Pancreas (tissue), 10 donors: ENCODE measurements around the gene TMEM233. TPM values are rescaled to one million over a fixed set of nuclear protein-coding genes. Genes with fewer than 3 reads are reported as not detected.

Experiments used
- ATAC-seq, 4 donors: fragments of 200-7000 bp; cut with Tn5 transposase; one replicate each; pipeline versions ENCODE4 v1.8.0 to v1.9.1; 2020; ENCODE audit warnings: mild to moderate bottlenecking in 4 of 4, moderate library complexity in 4 of 4
- DNase-seq, 6 donors: peaks; one replicate each; pipeline ENCODE4 v3.0.0-alpha.2; 2020
- FAIRE-seq: peaks from 2 replicates; lab custom pipeline; 2012; peaks lifted over from hg19 to GRCh38; lab: Jason Lieb, UNC
- H3K27ac ChIP-seq, 4 donors: fragments of 200-600 bp; sonication (generic); 1 replicate in 3 of 4; 2 replicates in 1 of 4; pipeline versions ENCODE4 v1.5.0 to v1.8.0; 2020
- H3K27me3 ChIP-seq, 4 donors: fragments of 200-600 bp; one replicate each; pipeline ENCODE4 v1.8.0; 2021
- H3K36me3 ChIP-seq, 3 donors: fragments of 200-600 bp; sonication (generic) in 1 of 3; one replicate each; pipeline versions ENCODE4 v1.5.0 to v1.8.0; 2020 to 2021
- H3K4me1 ChIP-seq, 3 donors: fragments of 200-600 bp; one replicate each; pipeline ENCODE4 v1.8.0; 2021
- H3K4me3 ChIP-seq, 4 donors: fragments of 200-600 bp; sonication (generic) in 2 of 4; one replicate each; pipeline versions ENCODE4 v1.5.0 to v1.8.0; 2020 to 2021
- H3K9me3 ChIP-seq, 4 donors: fragments of 200-600 bp; one replicate each; pipeline ENCODE4 v1.8.0; 2021
- CTCF ChIP-seq, 4 donors: fragments of 200-600 bp; sonication (generic) in 3 of 4; IDR thresholded peaks; one replicate each; pipeline versions ENCODE4 v1.5.0 to v1.8.0; 2021; ENCODE audit warnings: antibody characterized with exemption in 4 of 4
- WGBS, 2 donors: extraction: QIAGEN DNeasy Blood & Tissue Kit; methylation state at CpG; one replicate each; pipeline ENCODE4 v1.1.7; 2013; 5-methylcytosine and 5-hydroxymethylcytosine counted together
- intact Hi-C, 3 donors: fragments of 100-400 bp; cut with DNase I; formaldehyde crosslinking; loops; one replicate each; pipeline versions ENCODE4 v1.11.1 to v1.14.2; 2022
- polyA plus RNA-seq, 2 donors: library from polyadenylated mRNA; stranded (reverse); fragments of 200-250 nt; gene quantifications; one replicate each; pipeline ENCODE4 v1.2.3, GENCODE V29; 2013
- total RNA-seq, 6 donors: library from RNA; stranded (reverse); fragmentation: NEBNext Ultra II Directional in 4 of 6; extraction: Animal tissue kit (Norgen Biotek cat#: 25700) in 4 of 6; gene quantifications; one replicate each; pipeline versions ENCODE4 v1.2.1 to v1.2.4, GENCODE V29; 2021 to 2023
- donor health status: healthy with polysubstance abuse.
- donor health status: DM: no; HTN: no; CAD: no; lungs with moderate emphysema.
- donor health status: DM: no; HTN: no; CAD: no.
- donor health status: control.
- donor health status: control.
- donor health status: Bipolar disorder and iron deficiency.
- donor health status: DM: yes; HTN: yes; CAD: no.
- donor health status: DM: no; HTN: no; CAD: no.
- donor health status: DM: no; HTN: no; CAD: no.
- donor health status: DM: yes; HTN: yes; CAD: no.

Gene TMEM233
- total and polyA plus RNA-seq, 8 donors: 0.05 to 0.52 (median 0.07) TPM; not detected in 2

DNA sequence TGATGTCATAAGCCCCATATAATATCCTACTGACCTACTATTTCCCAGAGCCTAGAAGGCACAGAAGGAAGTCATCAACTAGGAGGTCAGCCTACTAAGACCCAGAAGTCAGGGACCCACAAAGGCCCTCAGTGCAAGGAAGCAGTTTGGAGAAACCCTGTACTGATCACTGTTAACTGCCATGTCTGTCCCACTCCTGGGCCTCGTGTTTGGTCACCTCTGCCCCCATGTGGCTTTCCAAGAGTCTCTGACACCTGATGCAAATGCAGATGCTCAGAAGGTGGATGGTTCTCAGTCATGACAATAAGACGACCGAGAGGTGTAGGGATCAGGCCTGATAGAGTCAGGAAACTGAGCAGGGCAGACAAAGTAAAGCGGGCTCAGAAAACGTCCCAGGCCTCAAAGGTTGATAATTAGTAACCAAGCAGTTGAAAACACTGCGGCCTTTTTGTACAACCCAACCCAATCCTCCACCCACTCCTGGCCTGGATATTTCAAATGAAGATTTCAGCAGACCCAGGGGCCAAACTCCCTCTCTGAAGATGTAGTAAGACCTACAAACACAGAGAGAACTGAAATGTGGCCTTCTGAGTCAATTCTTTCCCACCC lies 97.7 kb downstream of the TMEM233 start:
- intact Hi-C loops: no loop called here
- FAIRE-seq (no peak), DNase-seq (no peak), ATAC-seq (no peak)
- H3K4me1 ChIP-seq: peaks cover 11 to 29% (median 22%) of the 10 kb centered on the region in 3 donors
- WGBS, 2 donors: 83 to 87% methylated on average over 6 of the region's 6 CpGs
- H3K36me3 ChIP-seq: no peaks in the 10 kb centered on the region
- no peak overlapping the region for H3K27ac ChIP-seq
- no peaks in the 10 kb centered on the region for H3K9me3 ChIP-seq
- no peaks in the 10 kb centered on the region for H3K27me3 ChIP-seq
- no peak overlapping the region for H3K4me3 ChIP-seq
- TF ChIP-seq CTCF (IDR thresholded peaks at IDR 0.05): no peak

DNA sequence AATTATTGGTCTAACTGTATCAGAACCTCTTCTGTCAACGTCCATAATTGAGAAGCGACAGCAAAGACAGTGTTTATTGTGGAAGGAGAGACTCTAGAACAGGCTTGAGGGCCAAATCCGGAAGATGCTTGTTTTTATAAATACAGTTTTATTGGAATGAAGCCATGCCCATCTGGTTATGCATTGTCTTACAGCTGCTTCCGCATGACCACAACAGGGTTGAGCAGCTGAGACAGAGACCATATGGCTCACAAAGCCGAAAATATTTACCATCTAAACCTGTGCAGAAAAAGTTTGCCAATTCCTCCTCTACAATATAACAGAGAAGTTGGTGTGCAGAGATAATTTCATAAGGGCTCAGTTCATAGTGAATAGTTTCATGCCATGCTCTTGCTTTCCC lies 98.8 kb downstream of the TMEM233 start:
- peak in 2 of 4 donors; percentile 4 to 13 for ATAC-seq
- TF ChIP-seq CTCF (IDR thresholded peaks at IDR 0.05): no peak
- peak overlapping the region in 3 of 4 donors; percentile 11 to 31 (median 14) for H3K27ac ChIP-seq

More for the DNA sequence above, 98.8 kb downstream of the TMEM233 start:
- no peaks in the 10 kb centered on the region for H3K9me3 ChIP-seq
- DNase-seq: no peak
- FAIRE-seq: no peak
- H3K27me3 ChIP-seq: no peaks in the 10 kb centered on the region
- intact Hi-C loops: no loop called here
- H3K4me3 ChIP-seq: no peak overlapping the region
- 66 to 72% methylated on average over 5 of the region's 5 CpGs for WGBS, 2 donors
- no peaks in the 10 kb centered on the region for H3K36me3 ChIP-seq
- peaks cover 11 to 29% (median 22%) of the 10 kb centered on the region in 3 donors for H3K4me1 ChIP-seq

Other genes with a start within 250 kb of the TMEM233 start
- 10 to 100 TPM; 12.4 to 23.7 (median 18.6) TPM for gene PRKAB1, start 74.4 kb downstream of the TMEM233 start, total RNA-seq
- gene PRKAB1, start 74.4 kb downstream of the TMEM233 start, polyA plus RNA-seq: 10 to 100 TPM; 20.6 to 38.2 TPM